GM18519 (cell line): Measurements from ENCODE around the gene GSTA5.
"Not testable (repeated sequence)": the region's sequence is repeated elsewhere in the genome, so short reads cannot be mapped to it uniquely, and the experiment has no call there.

Source experiments
- ATAC-seq: cut with Tn5 transposase; IDR thresholded peaks from one replicate; pipeline ENCODE4 v1.9.1; 2021; ENCODE audit warnings: mild to moderate bottlenecking, moderate library complexity; ENCODE audit not compliant: unreplicated experiment, low FRiP score

The GSTA5 gene

DNA sequence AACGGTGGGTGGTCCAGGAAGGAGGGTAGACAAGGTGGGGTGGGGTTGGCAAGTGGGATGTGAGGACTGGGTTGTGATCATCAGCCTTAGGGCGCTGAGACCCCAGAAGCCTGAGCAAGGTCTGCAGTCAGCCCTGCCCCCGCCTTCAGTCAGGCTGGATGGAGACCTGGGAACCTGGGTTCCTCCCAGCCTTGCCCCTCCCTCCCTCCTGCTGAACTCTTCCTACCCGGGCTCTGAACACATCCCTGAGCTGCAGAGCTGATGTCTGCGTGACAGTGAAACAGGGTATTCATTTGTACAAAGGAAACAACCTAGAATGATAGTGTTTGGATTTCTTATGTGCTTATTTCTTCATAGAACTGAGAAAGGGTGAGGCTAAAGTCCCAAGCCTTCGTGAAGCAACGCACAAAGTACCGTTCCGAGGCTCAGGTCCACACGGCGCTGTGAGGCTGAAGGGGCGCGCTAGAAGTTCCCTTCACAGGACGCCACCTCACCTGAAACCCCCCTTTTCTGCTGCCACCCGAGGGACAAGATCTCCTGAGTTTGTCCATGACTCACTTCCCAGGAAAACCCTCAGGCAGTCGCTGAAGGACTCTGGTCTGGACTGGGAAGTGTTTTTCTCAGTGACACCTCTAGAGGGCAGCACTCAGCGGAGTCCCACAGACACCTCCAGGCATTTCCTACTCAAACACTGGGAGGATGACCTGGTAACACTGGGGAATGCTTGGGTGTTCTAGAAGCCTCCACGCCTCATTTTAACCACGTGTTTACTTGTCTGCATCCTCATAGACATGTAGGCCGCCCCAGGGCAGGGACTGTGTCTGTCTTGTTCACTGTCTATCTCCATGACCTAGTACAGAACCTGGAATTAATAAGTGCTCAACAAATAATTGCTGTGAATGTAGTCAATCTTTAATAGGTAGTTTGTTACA, 1.2 kb downstream of the GSTA5 start:
- ATAC-seq = peak; percentile 56

- no peak for ATAC-seq
Observed at GRCh38 chr6:52834481-52834880, 6.1 kb downstream of the GSTA5 start.

DNA sequence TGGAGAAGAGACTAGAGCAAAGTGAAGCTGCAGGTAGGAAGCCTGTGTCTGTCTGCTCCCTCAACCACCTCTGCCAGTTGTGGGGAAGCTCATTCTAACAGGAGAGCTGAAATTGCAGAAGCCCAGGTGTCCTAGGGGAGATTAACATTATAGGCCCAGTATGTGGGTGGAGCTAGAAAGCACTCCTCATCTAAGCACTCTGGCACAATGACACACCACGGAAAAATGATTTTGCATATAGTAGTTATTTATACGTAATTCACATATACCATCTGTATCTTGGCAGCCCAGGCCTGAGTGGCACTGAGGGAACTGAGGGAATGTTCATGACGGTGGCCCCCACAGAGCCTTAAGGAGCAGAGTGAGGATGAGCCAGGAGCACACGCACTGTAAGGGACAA, 9.7 kb downstream of the GSTA5 start:
- not testable (repeated sequence) for ATAC-seq

DNA sequence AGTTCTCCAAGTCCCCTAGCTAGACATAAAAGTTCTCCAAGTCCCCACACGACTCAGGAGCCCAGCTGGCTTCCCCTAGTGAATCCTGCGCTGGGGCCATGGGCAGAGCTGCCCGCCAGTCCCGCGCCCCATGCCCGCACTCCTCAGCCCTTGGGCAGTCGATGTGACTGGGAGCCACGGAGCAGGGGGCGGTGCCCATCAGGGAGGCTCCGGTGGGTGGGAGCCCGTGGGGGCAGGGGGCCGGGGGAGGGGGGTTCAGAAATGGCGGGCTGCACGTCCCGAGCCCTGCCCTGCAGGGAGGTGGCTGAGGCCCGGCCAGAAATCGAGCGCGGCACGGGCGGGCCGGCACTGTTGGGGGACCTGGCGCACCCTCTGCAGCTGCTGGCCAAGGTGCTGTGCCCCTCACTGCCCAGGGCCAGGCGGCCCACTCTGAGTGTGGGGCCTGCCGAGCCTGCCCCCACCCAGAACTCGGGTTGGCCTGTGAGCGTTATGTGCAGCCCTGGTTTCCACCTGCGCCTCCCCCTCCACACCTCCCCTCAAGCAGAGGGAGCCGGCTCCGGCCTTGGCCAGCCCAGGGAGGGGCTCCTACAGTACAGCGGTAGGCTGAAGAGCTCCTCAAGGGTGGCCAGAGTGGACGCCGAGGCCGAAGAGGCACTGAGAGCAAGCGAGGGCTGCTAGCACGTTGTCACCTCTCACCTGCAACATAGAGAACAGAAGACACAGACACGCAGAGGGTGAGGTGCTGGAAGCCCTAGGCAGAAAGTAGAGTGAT, 11.4 kb downstream of the GSTA5 start:
- ATAC-seq = no peak

DNA sequence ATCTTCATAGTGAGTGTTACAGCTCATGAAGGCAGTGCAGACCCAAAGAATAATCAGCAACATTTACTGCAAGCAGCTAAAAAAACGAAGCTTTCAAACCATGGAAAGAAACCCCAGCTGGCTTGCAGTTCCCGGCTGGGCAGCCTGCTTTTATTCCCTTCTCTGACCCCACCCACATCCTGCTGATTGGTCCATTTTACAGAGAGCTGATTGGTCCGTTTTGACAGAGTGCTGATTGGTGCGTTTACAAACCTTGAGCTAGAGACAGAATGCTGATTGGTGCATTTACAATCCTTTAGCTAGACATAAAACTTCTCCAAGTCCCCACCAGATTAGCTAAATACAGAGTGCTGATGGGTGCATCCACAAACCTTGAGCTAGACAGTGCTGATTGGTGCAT, 12.0 kb downstream of the GSTA5 start:
- not testable (repeated sequence) for ATAC-seq

DNA sequence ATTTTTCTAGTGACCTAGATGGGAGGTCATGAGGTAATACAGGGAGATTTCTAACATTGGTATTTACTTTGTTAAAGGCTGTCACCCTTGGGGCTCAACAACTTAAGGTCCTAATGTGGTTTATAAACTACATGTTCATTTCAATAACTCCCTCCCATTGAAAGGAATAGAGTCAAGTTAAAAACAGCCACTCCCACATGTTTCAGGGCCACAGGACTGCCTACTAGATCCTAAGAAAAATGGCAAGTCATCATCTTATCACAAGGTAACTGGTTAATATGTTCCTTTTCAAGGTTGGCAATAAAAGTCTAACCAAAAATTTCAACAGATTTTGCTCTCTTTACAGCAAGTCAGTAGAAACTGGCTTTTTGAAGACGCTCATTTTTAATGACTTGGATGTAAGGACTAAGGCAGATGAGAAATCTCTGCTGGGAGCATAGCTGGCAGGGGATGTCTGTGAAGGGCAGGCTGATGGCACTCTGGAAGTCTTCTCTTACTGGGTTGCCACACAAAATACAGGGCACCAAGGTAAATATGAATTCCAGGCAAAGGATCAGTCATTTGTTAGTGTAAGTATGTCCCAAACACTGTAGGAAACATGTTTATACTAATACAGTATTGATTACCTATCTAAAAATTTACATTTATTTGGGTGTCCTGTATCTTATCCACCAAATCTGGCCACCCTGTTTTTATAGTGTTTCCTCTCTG, 13.4 kb downstream of the GSTA5 start:
- not testable (repeated sequence) for ATAC-seq

DNA sequence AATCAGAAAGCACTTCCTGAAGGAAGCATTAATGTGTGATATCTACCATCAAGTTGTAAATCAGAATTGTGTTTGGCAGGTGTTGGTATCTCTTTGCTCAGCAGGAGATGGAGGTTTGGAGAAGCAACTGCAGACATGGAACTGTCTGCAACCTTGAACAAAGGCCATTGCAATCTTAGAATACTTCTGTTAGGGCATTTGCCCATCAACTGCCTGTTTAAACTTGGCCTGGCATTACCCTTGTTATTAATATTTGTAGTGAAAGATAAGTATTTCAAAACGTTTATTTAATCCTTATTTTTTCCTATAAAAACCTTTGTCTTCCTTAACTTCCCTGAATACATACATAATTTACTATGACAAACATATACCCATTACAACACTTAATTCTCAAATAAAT, 14.1 kb downstream of the GSTA5 start:
- no peak for ATAC-seq

DNA sequence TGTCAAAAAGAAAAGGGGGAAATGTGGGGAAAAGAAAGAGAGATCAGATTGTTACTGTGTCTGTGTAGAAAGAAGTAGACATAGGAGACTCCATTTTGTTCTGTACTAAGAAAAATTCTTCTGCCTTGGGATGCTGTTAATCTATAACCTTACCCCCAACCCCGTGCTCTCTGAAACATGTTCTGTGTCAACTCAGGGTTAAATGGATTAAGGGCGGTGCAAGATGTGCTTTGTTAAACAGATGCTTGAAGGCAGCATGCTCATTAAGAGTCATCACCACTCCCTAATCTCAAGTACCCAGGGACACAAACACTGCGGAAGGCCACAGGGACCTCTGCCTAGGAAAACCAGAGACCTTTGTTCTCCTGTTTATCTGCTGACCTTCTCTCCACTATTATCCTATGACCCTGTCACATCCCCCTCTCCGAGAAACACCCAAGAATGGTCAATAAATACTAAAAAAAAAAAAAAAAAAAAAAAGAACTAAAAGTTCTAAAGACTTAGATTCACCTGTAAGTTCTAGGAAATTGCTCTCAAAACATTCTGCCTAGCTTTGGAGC, 14.6 kb downstream of the GSTA5 start:
- ATAC-seq = not testable (repeated sequence)

GRCh38 chr6:52825270-52825793, 15.3 kb downstream of the GSTA5 start:
- ATAC-seq = not testable (repeated sequence)

- ATAC-seq = no peak
Observed at GRCh38 chr6:52821842-52822241, 18.8 kb downstream of the GSTA5 start.

DNA sequence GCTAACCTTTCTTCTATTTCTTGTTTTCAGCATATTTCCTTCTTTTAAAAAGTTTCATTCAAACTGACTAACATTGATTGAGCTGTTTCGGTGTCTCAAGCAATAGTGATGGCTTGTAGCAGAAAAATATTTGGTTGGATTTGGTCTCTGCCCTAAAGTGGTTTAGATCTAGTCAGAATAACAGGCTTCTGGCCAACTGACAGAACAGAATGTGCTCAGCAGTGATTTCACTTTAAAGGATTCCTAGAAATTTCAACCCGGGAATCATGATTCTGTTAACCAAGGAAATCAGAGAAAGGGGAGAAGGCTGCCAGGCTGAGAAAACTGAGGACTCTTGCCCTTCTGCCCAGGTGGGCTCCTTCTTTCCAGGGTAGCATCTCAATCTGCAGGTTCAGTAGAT, 20.4 kb downstream of the GSTA5 start:
- ATAC-seq = no peak

DNA sequence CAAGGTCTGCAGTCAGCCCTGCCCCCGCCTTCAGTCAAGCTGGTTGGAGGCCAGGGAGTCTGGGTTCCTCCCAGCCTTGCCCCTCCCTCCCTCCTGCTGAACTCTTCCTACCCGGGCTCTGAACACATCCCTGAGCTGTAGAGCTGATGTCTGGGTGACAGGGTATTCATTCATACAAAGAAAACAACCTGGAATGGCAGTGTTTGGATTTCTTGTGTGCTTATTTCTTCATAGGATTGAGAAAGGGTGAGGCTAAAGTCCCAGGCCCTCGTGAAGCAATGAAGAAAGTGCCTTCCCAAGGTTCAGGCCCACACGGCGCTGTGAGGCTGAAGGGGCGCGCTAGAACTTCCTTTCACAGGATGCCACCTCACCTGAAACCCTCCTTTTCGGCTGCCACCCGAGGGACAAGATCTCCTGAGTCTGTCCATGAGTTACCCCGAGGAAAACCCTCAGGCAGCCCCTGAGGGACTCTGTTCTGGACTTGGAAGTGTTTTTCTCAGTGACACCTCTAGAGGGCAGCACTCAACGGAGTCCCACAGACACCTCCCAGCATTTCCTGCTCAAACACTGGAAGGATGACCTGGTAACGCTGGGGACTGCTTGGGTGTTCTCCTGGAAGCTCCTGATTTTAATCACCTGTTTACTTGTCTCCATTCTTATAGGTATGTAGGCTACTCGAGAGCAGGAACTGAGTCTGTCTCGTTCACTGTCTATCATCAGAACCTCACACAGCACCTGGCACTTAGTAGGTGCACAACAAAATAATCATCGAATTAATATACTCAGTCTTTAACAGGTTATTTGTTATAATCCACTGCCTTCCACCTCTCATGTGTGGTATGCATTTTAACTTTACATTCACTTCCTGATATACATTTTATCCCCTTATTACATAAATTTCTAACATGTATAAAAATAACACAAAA, 25.2 kb downstream of the GSTA5 start:
- ATAC-seq = peak; percentile 86

GRCh38 chr6:52814545-52814944, 26.1 kb downstream of the GSTA5 start:
- not testable (repeated sequence) for ATAC-seq

DNA sequence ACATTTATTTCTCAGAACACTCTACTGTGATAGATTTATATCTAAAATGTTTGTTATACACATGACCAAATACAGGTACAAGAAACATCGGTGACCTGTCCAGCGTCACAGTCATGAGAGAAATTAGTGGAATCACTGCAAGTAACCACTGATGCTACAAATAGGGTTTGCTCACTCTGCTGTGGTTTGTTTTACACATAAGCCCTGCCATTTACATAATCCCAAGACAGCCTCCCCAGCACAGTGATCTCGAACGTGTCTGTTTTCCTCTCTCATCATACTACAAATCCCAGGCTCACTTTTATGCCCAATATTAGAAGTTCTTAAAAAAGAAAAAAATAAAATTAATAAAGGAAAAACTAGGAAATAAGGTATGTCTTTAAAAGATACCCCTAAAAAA, 30.8 kb downstream of the GSTA5 start:
- ATAC-seq = not testable (repeated sequence)

GRCh38 chr6:52808660-52809059, 32.0 kb downstream of the GSTA5 start:
- no peak for ATAC-seq

GRCh38 chr6:52803668-52804255, 36.9 kb downstream of the GSTA5 start, which contains the start of gene GSTA1:
Gene GSTA1, minus strand, starts transcription at chr6:52803816. Its CDS starts 4,549 bp downstream, at chr6:52799267.
- not testable (repeated sequence) for ATAC-seq

GRCh38 chr6:52802806-52803205, 37.8 kb downstream of the GSTA5 start:
- no peak for ATAC-seq

DNA sequence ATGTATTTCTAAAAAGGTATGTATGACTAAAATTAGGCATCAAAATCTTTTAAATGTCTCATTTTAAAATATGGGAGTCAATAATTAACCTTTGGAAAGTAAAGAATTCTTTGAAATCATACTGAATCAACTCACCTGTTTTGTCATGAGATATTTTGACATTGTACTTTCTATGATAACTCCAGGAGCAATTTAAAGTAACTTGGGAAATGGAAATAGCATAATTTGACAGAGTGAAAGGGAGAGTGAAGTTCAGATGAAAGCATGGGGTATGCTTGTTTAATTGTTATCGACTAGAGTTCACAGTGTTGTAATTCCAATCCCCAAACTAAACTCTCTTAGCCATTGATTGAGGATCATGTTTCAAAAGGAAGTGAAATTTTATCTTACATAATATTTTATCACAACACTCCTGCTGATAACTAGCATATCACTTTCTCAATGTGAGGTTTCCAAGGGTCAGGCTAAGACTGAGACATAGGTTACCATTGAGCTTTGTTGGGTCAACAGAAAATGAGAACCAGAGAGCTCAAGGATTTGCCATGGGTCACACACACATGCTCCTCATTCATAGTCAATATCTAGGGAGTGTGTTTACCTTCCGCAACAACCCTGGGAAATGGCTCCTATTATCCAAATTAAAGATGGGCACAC, 39.3 kb downstream of the GSTA5 start:
- no peak for ATAC-seq
